ENCODE measurements around the gene ADGRL1. TPM values are rescaled to one million over a fixed set of nuclear protein-coding genes. Genes with fewer than 3 reads are reported as not detected.

Gene ADGRL1
- total and polyA plus RNA-seq, 8 donors = 6.0 to 24.5 (median 13.3) TPM

DNA sequence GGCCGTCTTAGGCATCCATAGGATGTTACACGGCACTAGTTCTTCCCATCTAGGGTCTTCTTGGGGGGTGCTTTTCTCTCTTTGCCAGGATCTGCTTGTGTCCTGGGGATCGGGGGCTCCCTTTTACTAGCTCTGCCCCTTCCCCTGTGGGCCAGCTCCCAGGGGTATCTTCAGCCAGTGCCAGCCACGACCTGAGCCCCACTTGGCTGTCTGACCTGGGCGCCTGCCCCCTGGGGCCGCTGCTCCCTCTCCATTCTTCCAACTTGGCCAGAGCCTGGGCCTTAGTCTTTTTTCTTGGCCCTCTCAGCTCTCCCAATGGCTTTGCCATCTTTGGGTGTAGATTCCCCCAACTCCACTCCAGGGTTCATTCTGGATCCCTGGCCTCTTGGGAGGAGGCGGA lies 91.5 kb downstream of the ADGRL1 start:
- TF ChIP-seq POLR2A (IDR thresholded peaks at IDR 0.05) = no peak
- no peak for TF ChIP-seq EP300 (IDR thresholded peaks at IDR 0.05)
- TF ChIP-seq, protein P1, sequence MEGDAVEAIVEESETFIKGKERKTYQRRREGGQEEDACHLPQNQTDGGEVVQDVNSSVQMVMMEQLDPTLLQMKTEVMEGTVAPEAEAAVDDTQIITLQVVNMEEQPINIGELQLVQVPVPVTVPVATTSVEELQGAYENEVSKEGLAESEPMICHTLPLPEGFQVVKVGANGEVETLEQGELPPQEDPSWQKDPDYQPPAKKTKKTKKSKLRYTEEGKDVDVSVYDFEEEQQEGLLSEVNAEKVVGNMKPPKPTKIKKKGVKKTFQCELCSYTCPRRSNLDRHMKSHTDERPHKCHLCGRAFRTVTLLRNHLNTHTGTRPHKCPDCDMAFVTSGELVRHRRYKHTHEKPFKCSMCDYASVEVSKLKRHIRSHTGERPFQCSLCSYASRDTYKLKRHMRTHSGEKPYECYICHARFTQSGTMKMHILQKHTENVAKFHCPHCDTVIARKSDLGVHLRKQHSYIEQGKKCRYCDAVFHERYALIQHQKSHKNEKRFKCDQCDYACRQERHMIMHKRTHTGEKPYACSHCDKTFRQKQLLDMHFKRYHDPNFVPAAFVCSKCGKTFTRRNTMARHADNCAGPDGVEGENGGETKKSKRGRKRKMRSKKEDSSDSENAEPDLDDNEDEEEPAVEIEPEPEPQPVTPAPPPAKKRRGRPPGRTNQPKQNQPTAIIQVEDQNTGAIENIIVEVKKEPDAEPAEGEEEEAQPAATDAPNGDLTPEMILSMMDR (IDR thresholded peaks at IDR 0.05) = no peak
- TF ChIP-seq POLR2AphosphoS5 (IDR thresholded peaks at IDR 0.05) = no peak
- Histone ChIP-seq H3K9me3 (no peaks in the 10 kb centered on the region), H3K36me3 (peaks cover 0 to 5% (median under 1%) of the 10 kb centered on the region in 4 donors), H3K4me1 (peaks cover 57 to 82% (median 72%) of the 10 kb centered on the region in 4 donors), H3K4me3 (no peak overlapping the region), H3K27me3 (no peaks in the 10 kb centered on the region), H3K27ac (peak overlapping the region; percentile 26 to 99 (median 84))
- intact Hi-C loops (cut with DNase I; ENCODE audit: low total_unique reads) = no loop called here
- WGBS, 5 donors = 86 to 97% (median 88%) methylated on average over 7 of the region's 7 CpGs
- DNase-seq = no peak

- intact Hi-C loops (cut with DNase I; ENCODE audit: low total_unique reads) = no loop called here
- no peak overlapping the region for H3K4me3 ChIP-seq
- TF ChIP-seq EP300 (IDR thresholded peaks at IDR 0.05) = no peak
- no peak for TF ChIP-seq POLR2A (IDR thresholded peaks at IDR 0.05)
- TF ChIP-seq POLR2AphosphoS5 (IDR thresholded peaks at IDR 0.05) = no peak
- TF ChIP-seq, protein P1 (IDR thresholded peaks at IDR 0.05) = no peak
Observed at GRCh38 chr19:14113762-14114414, 92.1 kb downstream of the ADGRL1 start.

DNA sequence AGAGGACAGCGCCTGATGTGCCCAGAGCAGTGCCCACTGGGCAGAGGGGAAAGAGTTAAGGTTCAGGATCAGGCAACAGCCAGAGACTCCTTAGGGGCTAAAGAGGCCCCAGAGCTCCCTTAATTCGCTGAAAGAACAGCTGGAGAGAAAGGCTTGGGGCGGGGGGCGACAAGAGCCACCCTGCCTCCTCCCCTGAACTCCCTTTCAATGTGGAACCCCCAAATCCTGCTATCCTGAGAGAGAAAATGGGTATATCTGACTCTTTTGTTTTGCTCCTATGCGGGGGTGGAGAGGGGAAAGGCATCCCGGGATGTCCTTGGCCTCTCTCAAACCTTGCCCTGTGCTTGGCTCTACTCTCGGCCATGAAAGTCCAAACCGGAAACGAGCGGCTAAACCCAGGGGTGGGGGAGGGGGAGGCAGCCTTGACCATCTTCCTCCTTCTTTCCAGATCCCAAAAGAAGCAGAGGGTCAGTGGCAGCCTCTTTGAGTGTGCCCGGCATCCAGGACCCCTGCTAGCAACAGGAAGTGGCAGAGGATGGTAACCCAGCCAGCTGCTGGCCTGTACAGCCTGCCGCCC lies 93.1 kb downstream of the ADGRL1 start:
- Histone ChIP-seq H3K4me3 (peak overlapping the region; percentile 0 to 13 (median 4)), H3K27ac (peak overlapping the region; percentile 45 to 99 (median 84)), H3K9me3 (no peaks in the 10 kb centered on the region), H3K27me3 (no peaks in the 10 kb centered on the region), H3K36me3 (peaks cover 0 to 10% (median 4%) of the 10 kb centered on the region in 4 donors), H3K4me1 (peaks cover 45 to 74% (median 61%) of the 10 kb centered on the region in 4 donors)
- 41 to 61% (median 51%) methylated on average over 11 to 12 of the region's 12 CpGs for WGBS, 5 donors
- peak in 1 of 2 donors; percentile 60 for DNase-seq
- TF ChIP-seq EP300 (IDR thresholded peaks at IDR 0.05) (no peak), POLR2A (IDR thresholded peaks at IDR 0.05) (no peak)
- intact Hi-C loops (cut with DNase I; ENCODE audit: low total_unique reads) = no loop called here

More at GRCh38 chr19:14113762-14114414, 92.1 kb downstream of the ADGRL1 start:
- peak overlapping the region; percentile 45 to 99 (median 84) for H3K27ac ChIP-seq
- no peaks in the 10 kb centered on the region for H3K9me3 ChIP-seq
- 82 to 85% (median 84%) methylated on average over 17 to 18 of the region's 18 CpGs for WGBS, 5 donors
- peaks cover 52 to 77% (median 66%) of the 10 kb centered on the region in 4 donors for H3K4me1 ChIP-seq
- peaks cover 0 to 6% (median 3%) of the 10 kb centered on the region in 4 donors for H3K36me3 ChIP-seq
- DNase-seq = no peak
- no peaks in the 10 kb centered on the region for H3K27me3 ChIP-seq

GRCh38 chr19:14112051-14112808 lies 93.7 kb downstream of the ADGRL1 start:
- Histone ChIP-seq H3K27me3 (no peaks in the 10 kb centered on the region), H3K4me1 (peaks cover 45 to 80% (median 63%) of the 10 kb centered on the region in 4 donors), H3K27ac (peak overlapping the region in 4 of 5 donors; percentile 58 to 99 (median 90)), H3K4me3 (peak overlapping the region in 2 of 4 donors; percentile 6 to 13), H3K9me3 (no peaks in the 10 kb centered on the region), H3K36me3 (peaks cover 0 to 17% (median 10%) of the 10 kb centered on the region in 4 donors)
- TF ChIP-seq EP300 (IDR thresholded peaks at IDR 0.05) = no peak
- TF ChIP-seq, protein P1 (IDR thresholded peaks at IDR 0.05) = no peak
- TF ChIP-seq POLR2AphosphoS5 (IDR thresholded peaks at IDR 0.05) = no peak
- TF ChIP-seq POLR2A (IDR thresholded peaks at IDR 0.05) = no peak
- 57 to 71% (median 69%) methylated on average over 4 to 12 of the region's 12 CpGs for WGBS, 5 donors
- intact Hi-C loops (cut with DNase I; ENCODE audit: low total_unique reads) = no loop called here
- no peak for DNase-seq

Measured in stomach (tissue), 9 donors.